GM21360 (cell line): Measurements from ENCODE around the gene ACYP1.

Source experiments
- ATAC-seq: cut with Tn5 transposase; IDR thresholded peaks from one replicate; pipeline ENCODE4 v1.9.1; 2021; ENCODE audit warnings: mild to moderate bottlenecking, moderate library complexity; ENCODE audit not compliant: unreplicated experiment

The ACYP1 gene

DNA sequence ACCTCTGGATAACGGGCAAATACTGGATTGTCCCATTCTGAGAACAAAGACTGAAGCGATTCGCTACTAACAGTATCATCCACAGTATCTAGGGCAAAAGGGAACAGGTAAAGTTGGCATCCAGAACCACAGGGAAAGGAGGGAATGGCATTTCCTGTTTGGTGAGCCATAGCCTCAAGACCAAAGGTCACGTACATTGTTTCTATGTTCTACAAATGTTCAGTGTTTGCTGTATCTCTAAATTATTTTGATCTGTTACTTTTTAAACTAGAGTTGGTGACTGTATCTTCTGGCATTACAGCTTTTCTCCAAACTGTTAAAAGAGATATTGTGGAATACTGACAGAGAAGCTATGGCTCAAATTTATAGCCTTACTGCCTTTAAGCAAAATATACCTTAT is 22.2 kb downstream of the ACYP1 start:
- ATAC-seq, result no peak

- no peak for ATAC-seq
These were observed 22.9 kb downstream of the ACYP1 start for GRCh38 chr14:75040959-75041358.

DNA sequence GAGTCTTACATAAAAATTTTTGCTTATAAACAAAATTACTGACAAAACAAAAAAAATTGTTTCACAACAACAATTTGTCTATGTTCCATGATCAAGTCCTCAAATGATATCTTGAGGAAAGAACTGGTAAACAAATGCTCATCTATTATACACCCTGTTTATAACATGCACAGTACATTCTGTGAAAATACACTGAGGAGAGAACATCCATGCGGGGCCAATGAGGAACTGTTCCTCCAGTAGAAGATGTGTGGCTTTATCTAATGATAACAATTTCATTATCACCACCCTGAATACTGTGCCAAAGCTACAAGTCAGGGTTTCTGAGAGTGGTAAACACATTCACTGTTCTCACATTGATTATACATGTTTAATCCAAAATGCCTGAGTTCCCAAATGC is 23.3 kb downstream of the ACYP1 start:
- ATAC-seq, result no peak

DNA sequence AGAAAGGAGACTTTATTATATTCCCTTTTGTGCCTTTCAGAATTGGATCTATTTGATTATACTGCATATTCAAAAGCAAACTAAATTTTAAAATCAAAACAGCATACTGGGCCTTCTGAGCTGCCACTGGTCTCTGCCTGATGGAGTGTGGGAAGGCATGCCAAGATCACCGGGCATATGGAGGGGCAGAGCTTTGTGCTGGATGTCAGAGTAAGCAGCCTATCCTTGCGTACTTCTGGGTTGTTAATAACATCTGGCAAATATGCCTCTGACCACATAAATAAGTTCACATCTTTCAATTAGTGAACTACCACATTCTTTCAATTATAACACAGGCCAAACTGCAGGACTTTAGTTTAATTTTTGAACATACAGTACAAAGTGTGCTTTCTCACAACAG is 30.9 kb downstream of the ACYP1 start:
- ATAC-seq, result no peak

- no peak for ATAC-seq
These were observed 33.7 kb downstream of the ACYP1 start for GRCh38 chr14:75030147-75030546.

- ATAC-seq, result no peak
These were observed 37.9 kb downstream of the ACYP1 start for GRCh38 chr14:75025876-75026275.

- ATAC-seq, result no peak
These were observed 38.7 kb downstream of the ACYP1 start for GRCh38 chr14:75025082-75025481.

DNA sequence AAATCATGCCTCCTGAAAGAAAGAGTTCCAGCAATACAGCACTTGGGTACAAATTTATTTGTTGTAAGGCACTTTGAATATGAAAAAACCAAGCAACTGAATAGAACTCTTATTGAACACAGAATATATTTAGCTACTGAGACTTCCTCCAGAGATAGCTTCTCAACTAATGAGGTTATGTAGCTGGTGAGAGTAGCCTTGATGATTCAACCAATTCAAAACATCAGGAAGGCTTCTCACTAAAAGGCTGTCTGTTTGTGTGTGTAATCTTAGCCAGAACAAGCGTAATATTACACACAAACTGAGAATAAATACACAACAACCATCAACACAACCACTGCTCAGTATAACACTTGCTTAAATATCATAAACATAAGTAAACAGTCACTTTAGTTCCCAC is 40.7 kb downstream of the ACYP1 start:
- no peak for ATAC-seq

GRCh38 chr14:75022655-75023054 is 41.2 kb downstream of the ACYP1 start:
- ATAC-seq, result no peak

- ATAC-seq, result no peak
These were observed 45.1 kb downstream of the ACYP1 start for GRCh38 chr14:75018694-75019093.

DNA sequence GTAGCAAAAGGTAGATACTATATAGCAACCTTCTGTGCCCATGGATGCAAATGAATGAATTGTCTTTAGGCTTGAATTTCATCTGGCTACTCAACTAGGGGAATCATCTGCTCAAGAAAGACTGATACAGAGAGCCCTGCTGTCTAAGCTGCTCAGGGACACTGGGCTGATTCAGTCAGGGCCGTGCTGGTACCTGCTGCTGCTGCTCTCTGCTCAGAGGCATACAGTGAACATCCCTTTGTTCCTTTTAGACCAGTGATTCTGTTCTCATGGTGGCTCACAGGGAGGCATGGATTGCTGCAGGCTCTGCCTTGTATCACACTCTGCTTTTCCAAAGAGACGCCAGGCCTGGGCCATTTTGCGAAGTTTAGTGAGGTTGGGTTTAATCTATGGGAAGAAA is 47.0 kb downstream of the ACYP1 start:
- no peak for ATAC-seq

DNA sequence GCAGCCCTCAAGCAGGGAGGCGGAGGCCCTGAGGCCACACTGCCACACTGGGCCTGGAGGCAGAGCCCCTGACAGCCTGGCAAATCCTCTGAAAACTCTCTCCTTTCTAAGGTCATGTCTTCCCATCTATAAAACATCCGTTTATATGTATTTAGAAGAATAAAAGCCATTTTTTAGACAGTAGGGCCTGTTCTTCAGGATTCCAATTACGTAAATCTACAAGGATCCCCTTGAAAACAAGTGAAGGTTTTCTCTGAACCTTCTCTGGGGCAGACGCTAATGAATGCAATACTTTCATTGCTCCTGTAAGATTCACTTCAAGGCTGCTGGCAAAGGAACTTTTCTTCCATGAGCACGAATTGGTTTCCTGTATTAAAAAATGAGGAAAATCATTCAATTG is 48.3 kb downstream of the ACYP1 start:
- no peak for ATAC-seq

DNA sequence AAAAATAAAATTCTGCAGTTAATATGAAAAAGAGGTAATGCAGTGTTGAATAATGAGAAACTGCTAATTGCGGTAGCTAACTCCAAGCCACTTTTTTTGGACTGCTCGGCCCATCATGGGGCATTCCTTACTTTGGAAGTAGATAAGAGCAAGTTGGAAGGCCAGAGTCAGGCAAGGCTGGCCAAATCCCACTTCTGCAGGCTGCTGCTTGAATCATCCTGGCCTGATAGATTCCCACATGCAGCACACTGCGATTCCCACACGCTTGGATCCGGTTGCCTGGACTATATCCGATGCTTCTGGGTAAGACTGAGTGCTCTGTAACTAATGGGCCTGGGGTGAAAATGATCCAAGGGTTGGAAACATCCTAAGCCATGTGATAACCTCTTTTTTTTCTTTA is 50.5 kb downstream of the ACYP1 start:
- ATAC-seq, result no peak

DNA sequence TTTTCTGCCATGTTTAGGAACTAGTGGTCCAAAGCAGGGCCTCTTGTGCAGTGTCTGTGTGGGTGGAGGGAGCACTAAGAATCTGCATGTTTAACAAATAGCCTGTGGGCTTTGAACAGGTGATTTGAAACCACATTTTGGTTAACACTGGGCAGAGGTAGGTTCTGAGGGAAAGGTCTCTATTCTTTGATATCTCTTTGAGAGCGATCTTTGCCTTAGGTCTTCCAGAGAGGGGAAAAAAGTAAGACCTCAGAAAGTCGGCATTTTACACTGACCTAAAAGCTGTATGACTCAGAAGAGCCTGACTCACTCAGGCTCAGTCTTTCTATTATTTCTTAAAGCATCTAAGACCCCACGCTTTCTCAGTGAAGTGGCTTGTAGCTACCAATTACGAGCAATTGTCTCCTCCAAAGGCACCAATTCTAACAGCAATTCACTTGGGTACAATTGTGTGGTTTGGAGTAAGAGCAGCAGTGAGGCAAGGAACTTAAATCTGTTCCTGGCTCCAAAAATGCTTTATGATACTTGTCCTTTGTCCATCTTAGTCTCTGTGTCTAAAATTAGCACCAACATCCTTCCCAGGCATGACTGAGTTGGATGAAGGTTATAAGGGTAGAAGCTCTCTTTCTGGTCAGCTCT is 52.3 kb downstream of the ACYP1 start:
- ATAC-seq, result no peak

DNA sequence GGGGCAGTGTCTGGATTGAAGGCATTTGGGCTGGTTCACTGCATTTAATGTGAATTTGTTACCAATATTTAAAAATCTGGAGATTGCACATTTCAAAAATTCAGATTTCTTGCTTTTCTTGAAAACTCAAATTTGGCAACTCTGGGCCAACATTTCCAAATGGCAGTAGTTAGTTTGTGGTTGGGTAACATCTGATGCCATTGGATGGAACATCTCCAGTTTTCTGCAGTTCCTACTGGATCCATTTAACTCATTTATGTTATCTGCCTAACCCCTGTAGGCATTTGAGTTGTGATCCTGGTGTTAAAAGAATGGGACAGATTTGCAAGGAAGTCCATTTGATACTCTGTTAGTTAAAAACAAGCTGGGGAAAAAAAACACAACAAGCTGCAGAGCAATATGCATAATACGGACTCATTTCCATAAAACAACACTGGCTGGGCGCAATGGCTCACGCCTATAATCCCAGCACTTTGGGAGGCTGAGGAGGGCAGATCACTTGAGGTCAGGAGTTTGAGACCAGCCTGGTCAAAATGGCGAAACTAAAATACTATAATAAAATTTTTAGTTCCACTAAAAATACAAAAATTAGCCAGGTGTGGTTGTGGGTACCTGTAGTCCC is 53.2 kb downstream of the ACYP1 start:
- no peak for ATAC-seq

- ATAC-seq, result no peak
These were observed 54.6 kb downstream of the ACYP1 start for GRCh38 chr14:75009176-75009575.

- ATAC-seq, result no peak
These were observed 58.5 kb downstream of the ACYP1 start for GRCh38 chr14:75005357-75005756.

GRCh38 chr14:75003250-75004027 is 60.4 kb downstream of the ACYP1 start:
- ATAC-seq, result no peak
